Myocyte (in vitro differentiated cells): ENCODE measurements around the gene TCIRG1. TPM values are rescaled to one million over a fixed set of nuclear protein-coding genes. Genes with fewer than 3 reads are reported as not detected.

ENCODE experiments used
- DNase-seq: peaks from one replicate; pipeline ENCODE4 v3.0.0-alpha.2; 2012; ENCODE audit warnings: low read depth
- total RNA-seq: library from RNA; depleted of rRNA; stranded (reverse); fragments of >200 nt; gene quantifications from 2 replicates; pipeline ENCODE4 v1.2.3, GENCODE V29; 2014

Gene TCIRG1
- total RNA-seq, 1 donor from 2014 or later, result 25.8 TPM

DNA sequence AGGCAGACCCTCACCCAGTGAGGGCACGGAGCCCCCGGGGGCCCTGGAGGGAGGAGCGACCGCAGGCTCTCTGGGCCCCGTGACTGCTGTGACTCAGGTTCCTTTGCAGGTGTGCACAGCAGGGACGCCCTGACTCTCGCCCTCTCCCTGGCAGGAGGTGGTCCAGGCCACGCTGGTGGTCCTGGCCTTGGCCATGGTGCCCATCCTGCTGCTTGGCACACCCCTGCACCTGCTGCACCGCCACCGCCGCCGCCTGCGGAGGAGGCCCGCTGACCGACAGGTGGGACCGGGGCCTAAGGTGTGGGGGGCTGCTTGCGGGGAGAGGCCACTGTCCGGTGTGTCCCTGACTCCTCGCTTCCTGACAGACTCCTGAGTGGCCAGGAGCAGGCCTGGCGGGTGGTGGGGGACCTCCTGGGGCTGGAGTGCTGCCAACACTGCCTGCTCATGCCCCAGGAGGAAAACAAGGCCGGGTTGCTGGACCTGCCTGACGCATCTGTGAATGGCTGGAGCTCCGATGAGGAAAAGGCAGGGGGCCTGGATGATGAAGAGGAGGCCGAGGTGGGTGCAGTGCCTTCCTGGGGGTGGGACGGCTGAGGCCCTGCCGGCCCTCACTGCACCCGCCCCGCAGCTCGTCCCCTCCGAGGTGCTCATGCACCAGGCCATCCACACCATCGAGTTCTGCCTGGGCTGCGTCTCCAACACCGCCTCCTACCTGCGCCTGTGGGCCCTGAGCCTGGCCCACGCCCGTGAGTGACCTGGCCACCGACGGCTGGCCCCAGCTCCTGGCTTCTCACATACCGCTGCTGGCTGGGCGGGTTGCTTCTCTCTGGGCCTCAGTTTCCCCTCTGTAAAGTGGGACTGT is 10.9 kb downstream of the TCIRG1 start:
- DNase-seq, result no peak

GRCh38 chr11:68050371-68050841 is 11.6 kb downstream of the TCIRG1 start:
- no peak for DNase-seq

DNA sequence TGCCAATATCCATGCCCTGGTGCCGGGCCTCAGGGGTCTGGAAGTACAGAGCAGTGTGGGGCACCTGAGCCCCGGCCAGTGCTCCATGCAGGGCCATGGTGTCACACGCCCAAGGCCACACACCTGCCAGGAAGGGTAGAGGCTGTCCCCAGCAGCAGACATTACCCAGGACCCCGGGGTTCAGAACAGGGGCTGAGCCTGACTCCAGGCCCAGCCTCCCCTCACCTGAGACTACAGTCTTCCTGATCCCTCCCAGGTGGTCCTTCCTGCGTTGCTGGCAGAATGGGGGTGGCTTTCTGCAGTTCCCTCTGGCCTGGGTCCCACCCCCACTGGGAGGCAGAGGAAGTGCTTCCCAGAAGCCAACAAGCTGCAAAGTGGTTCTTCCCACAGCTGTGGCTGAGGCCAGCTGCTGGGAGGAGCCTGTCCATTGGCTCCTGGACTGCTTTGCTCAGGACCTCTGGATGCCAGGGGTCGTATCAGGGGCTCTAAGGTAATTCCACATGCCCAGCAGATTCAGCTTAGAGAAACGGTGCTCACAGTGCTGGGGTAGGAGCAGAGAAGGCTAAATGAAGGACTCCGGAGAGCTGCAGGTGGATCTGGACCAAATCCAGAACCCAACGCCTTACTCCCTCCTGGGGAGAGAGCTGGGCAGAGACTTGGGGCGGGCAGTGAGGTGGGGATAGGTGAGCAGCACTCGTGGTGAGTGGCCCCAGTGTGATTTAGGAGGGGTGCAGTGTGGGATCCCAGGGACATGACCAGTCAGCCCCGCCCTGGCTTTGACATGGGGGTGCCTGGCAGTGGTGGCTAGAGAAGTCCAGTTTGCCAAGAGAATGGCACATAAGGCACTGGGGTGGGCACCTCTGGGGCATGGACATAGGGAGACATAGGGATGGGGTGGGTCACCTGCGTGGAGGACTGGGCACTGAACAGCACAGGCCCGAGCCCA is 12.6 kb downstream of the TCIRG1 start:
- DNase-seq, result peak; percentile 48

GRCh38 chr11:68052137-68052873 is 13.5 kb downstream of the TCIRG1 start:
- DNase-seq, result no peak

- DNase-seq, result no peak
Observed at GRCh38 chr11:68053117-68053516, 14.3 kb downstream of the TCIRG1 start.

DNA sequence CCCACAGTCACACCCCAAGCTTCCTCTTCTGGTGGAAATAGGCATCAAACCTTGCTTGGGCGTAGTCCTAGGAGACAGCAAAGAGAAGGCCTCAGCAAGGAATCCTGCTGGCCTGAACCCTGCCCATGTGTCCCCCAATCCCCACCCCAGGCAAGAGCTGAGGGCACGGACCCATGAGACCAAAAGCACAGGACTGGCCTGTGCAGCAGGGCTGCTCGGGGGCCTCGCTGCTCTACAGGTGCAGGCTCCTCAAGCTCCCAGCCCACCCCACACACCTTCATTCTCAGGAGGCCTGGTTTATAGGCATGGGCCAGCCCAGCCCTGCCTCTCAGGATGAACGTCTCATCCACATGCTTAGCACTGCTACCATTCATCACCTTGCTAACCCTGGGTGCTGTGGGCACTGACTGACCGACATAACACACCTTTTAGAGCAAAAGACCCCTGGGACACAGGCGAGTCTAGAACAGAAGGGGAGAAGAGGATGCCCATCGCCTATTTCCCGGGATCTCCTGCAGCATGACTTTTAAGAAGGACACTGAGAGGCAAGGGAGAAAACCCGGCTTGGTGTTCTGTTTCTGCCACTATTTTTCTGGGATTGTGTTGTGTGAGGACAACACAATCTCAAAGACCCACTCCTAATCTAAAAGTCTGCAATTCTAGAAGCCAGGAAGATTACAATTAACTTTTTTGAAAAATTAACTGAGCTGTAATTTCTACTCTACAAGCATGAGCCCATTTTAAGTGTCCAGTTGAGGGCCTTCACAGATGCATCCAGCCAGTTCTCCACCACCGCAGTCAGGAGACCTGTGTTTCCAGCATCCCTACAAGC is 15.4 kb downstream of the TCIRG1 start:
- no peak for DNase-seq

DNA sequence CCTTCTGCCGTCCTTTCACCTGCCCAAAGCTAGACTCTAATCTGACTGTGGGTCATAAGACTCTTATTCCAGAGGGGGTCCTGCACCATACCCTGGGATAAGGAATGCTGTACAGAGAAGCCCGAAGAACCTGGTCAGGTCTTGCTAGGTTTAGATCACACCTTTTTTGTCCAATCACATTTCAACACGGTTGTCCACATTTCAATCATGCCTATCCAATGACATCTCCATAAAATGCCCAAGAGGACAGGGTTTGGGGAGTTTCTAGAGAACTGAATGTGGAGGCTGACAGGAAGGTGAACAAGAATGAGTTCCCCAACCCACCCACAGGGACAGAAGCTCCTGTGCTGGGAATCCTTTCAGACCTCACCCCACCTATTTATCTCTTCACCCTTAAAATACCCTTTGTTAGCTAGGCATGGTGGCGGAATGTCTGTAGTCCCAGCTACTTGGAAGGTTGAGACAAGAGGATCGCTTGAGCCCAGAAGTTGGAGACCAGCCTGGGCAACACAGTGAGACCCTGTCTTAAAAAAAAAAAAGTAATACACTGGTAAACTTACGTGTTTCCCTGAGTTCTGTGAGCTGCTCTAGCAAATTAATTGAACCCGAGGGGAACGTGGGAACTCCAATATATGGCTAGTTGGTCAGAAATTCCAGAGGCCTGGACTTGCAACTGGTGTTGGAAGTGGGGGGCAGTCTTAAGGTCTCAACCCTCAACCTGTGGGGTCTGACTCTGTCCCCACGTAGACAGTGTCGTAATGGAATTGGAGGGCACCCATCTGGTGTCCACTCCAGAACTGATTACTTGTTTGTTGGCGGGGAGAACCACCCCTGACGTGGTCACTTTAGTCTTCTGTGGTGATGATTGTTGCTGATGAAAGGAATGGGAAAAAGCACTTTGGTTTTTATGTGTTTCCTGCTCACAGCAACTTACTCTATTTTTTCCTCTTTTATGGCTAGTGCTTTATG is 17.8 kb downstream of the TCIRG1 start:
- DNase-seq, result no peak

DNA sequence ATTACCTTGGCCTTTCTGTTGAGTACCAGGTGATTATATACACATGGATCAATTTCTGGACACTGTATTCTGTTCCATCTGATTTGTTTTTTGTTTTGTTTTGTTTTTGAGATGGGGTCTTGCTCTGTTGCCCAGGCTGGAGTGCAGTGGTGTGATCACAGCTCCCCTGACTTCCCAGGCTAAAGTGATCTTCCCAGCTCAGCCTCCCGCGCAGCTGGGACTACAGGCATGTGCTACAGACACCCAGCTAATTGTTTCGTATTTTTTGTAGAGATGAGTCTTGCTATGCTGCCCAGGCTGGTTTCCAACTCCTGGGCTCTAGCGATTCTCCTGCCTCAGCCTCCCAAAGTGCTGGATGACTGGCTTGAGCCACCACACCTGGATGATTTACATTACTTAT is 19.0 kb downstream of the TCIRG1 start:
- DNase-seq, result no peak

- no peak for DNase-seq
Observed at GRCh38 chr11:68061508-68061907, 22.7 kb downstream of the TCIRG1 start.

DNA sequence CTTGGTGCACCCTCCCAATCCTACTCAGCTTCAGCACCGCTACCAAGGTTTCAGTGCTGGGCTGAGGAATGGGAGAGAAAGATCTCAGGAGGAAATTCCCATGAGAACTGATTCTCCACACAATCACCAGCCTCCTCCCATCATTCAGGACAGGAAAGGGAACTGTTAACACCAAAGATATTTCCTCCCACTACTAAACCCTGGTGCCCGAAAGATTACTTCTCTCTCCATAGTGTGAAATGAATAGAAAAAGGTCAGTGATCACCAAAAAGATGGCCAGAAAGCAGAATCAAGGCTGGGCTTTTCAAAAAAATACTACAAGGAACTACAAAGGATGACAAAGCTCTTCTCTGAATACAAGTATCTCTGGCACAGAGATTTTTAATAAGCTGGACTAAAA is 26.1 kb downstream of the TCIRG1 start:
- DNase-seq, result no peak

DNA sequence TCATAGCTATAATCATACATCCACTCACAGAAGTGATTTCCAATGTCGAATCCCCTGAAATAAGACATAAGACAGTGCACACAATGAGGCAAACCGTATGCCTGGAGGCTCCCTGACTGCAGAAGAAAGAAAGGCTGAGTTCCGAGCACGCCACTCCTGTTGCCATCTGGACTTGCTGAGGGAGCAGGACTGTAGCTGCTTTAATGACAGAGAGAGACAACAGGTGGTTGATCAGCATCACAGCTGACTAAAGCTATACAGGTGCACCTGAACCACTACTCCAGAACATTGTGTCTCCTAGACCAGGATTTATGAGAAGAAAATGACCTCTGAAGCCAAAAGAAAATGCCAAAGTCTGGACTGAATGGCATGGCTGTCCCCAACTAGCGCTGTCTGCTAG is 27.0 kb downstream of the TCIRG1 start:
- DNase-seq, result no peak

GRCh38 chr11:68066742-68067141 is 27.9 kb downstream of the TCIRG1 start:
- DNase-seq, result peak; percentile 86

- no peak for DNase-seq
Observed at GRCh38 chr11:68067991-68068390, 29.2 kb downstream of the TCIRG1 start.

GRCh38 chr11:68071281-68072048 is 32.6 kb downstream of the TCIRG1 start:
- no peak for DNase-seq

GRCh38 chr11:68074584-68075352 is 35.9 kb downstream of the TCIRG1 start:
- DNase-seq, result no peak

DNA sequence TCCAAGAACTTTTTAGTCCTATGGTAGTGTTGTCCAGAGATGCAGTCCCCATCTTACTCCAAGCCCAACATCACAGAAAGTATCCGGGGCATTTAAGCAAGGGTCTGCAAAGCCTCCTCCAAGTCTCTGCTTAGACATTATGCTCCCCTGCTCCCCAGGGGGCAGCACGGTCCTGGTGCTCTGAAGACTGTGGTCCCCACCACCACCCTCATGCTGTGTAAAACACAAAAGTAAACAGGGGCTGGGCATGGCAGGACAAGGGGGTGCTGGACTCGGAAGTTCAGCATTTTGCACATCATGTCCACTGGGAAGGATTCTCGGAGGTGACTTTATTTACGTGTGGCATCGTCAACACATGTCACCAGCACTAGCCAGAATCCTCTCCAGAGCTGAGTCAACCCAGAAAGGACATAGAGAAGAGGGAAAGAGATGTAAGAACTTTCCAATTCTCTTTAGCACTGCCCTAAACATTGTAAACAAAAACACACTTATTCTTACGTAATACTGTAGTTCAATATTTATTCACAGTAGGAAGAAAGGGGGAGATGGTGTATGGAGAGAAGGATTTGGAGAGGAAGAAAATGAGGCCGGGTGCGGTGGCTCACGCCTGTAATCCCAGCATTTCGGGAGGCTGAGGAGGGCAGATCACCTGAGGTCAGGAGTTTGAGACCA is 37.7 kb downstream of the TCIRG1 start:
- no peak for DNase-seq
